COLO668 (cell line): ENCODE data around the gene NR2E1.

Experiments
- DNase-seq: peaks from one replicate; lab custom pipeline; 2025; ENCODE audit not compliant: unreplicated experiment; lab: John Stamatoyannopoulos, UW

NR2E1 gene

GRCh38 chr6:108170332-108171290 lies 4.8 kb downstream of the NR2E1 start:
- no peak for DNase-seq

- DNase-seq = no peak
Observed at GRCh38 chr6:108171291-108171917, 5.6 kb downstream of the NR2E1 start.

- DNase-seq = no peak
Observed at GRCh38 chr6:108171918-108172516, 6.2 kb downstream of the NR2E1 start.

- DNase-seq = no peak
Observed at GRCh38 chr6:108174371-108175175, 8.8 kb downstream of the NR2E1 start.

- DNase-seq = no peak
Observed at GRCh38 chr6:108175176-108175591, 9.4 kb downstream of the NR2E1 start.

GRCh38 chr6:108175592-108176279 lies 9.9 kb downstream of the NR2E1 start:
- DNase-seq = peak; percentile 39

- DNase-seq = no peak
Observed at GRCh38 chr6:108176281-108177089, 10.7 kb downstream of the NR2E1 start.

GRCh38 chr6:108179741-108180140 lies 13.9 kb downstream of the NR2E1 start:
- DNase-seq = no peak

GRCh38 chr6:108180266-108180665 lies 14.4 kb downstream of the NR2E1 start:
- no peak for DNase-seq

GRCh38 chr6:108180776-108181175 lies 15.0 kb downstream of the NR2E1 start:
- DNase-seq = no peak

- no peak for DNase-seq
Observed at GRCh38 chr6:108186226-108186625, 20.4 kb downstream of the NR2E1 start.

- no peak for DNase-seq
Observed at GRCh38 chr6:108187519-108187918, 21.7 kb downstream of the NR2E1 start.

GRCh38 chr6:108193131-108193530 lies 27.3 kb downstream of the NR2E1 start:
- no peak for DNase-seq

GRCh38 chr6:108193835-108194234 lies 28.0 kb downstream of the NR2E1 start:
- no peak for DNase-seq

GRCh38 chr6:108194503-108194902 lies 28.7 kb downstream of the NR2E1 start:
- DNase-seq = no peak

- DNase-seq = no peak
Observed at GRCh38 chr6:108195209-108195608, 29.4 kb downstream of the NR2E1 start.

GRCh38 chr6:108198761-108199498 lies 33.1 kb downstream of the NR2E1 start:
- DNase-seq = no peak

- DNase-seq = no peak
Observed at GRCh38 chr6:108200186-108200585, 34.4 kb downstream of the NR2E1 start.

GRCh38 chr6:108200631-108201030 lies 34.8 kb downstream of the NR2E1 start:
- no peak for DNase-seq
